ENCODE data around the gene TSPO. TPM values are rescaled to one million over a fixed set of nuclear protein-coding genes. Genes with fewer than 3 reads are reported as not detected.
A peak's percentile ranks its signal among the peaks of the same experiment; 100 is the strongest.

TSPO gene
- total RNA-seq, 1 experiment from 2014 or later, result 195 TPM

DNA sequence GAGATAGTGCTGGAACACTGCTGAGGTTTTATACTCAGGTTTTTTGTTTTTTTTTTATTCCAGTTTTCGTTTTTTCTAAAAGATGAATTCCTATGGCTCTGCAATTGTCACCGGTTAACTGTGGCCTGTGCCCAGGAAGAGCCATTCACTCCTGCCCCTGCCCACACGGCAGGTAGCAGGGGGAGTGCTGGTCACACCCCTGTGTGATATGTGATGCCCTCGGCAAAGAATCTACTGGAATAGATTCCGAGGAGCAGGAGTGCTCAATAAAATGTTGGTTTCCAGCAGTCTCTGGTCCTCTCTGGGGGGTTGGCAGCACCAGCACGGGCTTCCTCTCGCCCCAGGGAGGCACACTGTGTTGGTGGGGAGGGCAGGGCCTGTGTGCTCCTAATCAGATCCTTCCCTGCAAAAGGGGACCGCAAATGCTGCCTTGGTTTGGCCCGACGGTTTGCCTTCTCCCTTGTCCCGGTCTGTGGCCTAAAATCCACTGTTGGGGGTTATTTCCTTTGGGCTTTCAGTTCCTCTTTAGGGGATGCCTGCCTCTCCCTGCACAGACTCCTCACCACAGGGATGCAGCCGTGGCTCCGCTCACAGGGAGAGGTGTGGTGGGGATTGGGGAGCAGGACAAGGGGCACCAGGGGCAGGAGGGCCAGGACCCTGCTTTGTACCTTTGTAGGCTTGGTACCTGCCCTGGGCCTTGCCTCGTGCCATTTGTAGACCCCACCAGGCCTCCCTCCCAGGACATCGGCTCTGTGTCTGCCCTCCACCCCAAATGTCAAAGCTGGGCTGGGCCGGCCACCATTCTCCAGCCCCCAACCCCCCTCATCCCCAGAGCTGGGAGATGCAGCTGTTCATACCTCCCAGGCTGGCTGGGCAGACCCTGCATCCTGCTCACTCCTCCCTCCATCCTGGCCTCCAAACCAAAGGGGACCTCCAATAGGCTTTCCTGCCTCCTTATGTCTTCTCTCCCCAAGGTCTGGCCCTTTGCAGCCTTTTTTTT lies 21.6 kb upstream of the TSPO start:
- no peaks in the 10 kb centered on the region for H3K27me3 Mint-ChIP-seq (ENCODE audit: unreplicated experiment)
- H3K4me3 Mint-ChIP-seq (ENCODE audit: low read depth, unreplicated experiment), result peak overlapping the region; percentile 99
- H3K27ac Mint-ChIP-seq (ENCODE audit: unreplicated experiment), result peak overlapping the region; percentile 94
- BruUV-seq (replicated peaks), result no TSS peak
- H3K9me3 Mint-ChIP-seq (ENCODE audit: low read depth, unreplicated experiment), result no peaks in the 10 kb centered on the region
- TF ChIP-seq, protein P1, sequence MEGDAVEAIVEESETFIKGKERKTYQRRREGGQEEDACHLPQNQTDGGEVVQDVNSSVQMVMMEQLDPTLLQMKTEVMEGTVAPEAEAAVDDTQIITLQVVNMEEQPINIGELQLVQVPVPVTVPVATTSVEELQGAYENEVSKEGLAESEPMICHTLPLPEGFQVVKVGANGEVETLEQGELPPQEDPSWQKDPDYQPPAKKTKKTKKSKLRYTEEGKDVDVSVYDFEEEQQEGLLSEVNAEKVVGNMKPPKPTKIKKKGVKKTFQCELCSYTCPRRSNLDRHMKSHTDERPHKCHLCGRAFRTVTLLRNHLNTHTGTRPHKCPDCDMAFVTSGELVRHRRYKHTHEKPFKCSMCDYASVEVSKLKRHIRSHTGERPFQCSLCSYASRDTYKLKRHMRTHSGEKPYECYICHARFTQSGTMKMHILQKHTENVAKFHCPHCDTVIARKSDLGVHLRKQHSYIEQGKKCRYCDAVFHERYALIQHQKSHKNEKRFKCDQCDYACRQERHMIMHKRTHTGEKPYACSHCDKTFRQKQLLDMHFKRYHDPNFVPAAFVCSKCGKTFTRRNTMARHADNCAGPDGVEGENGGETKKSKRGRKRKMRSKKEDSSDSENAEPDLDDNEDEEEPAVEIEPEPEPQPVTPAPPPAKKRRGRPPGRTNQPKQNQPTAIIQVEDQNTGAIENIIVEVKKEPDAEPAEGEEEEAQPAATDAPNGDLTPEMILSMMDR (IDR thresholded peaks at IDR 0.05; ENCODE audit: unreplicated experiment), result no peak
- peaks cover 31% of the 10 kb centered on the region for H3K4me1 Mint-ChIP-seq (ENCODE audit: low read depth, unreplicated experiment)
- peaks cover 84% of the 10 kb centered on the region for H3K36me3 Mint-ChIP-seq (ENCODE audit: insufficient read depth, unreplicated experiment)
- no peak for DNase-seq
- intact Hi-C loops (cut with micrococcal nuclease; ENCODE audit: unreplicated experiment), result no loop called here
- CTCF ChIA-PET, result interaction anchor here (0.7 kb wide), 1 partner anchor 290 kb away, joined by 3 read pairs; no protein-coding TSS in a partner anchor

DNA sequence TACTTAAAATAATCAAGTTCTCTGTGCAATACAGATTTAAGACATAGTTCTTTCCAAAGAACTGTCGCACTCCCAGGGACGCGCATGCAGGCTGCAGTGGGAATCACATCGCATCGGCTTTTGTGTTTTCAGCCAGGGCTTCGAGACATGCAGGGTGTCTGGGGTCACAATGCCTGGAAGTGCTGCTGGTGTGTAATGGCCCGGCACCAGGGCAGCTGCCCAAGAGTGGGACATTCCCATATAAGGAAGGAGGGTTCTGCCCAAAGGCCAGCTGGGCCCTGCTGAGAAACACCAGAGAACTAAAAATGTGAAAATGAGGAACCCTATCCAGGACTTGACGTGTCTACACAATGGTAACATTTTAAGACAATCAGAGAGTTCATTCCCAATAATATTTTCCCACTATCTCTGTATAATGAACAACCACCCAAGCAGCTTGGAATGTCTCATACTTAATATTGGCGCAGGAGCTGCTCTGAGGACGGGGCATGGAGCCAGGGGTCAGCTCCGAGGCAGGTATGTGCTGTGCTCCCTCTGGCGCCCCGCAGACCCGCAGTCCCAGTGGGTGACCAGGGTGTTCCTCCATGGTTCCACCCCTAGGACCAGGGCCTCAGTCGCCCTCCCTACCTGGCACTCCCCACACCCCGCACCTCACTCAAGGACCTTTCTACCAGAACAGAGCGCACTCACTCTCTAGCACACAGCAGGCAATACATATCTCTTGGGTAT lies 19.4 kb upstream of the TSPO start:
- Mint-ChIP-seq H3K9me3 (ENCODE audit: low read depth, unreplicated experiment) (no peaks in the 10 kb centered on the region), H3K27me3 (ENCODE audit: unreplicated experiment) (no peaks in the 10 kb centered on the region), H3K27ac (ENCODE audit: unreplicated experiment) (peak overlapping the region; percentile 61), H3K4me1 (ENCODE audit: low read depth, unreplicated experiment) (peaks cover 25% of the 10 kb centered on the region), H3K4me3 (ENCODE audit: low read depth, unreplicated experiment) (no peak overlapping the region), H3K36me3 (ENCODE audit: insufficient read depth, unreplicated experiment) (peaks cover 87% of the 10 kb centered on the region)
- BruUV-seq (replicated peaks), result no TSS peak
- TF ChIP-seq, protein P1 (IDR thresholded peaks at IDR 0.05; ENCODE audit: unreplicated experiment), result no peak
- CTCF ChIA-PET, result no interaction called here
- no peak for DNase-seq
- intact Hi-C loops (cut with micrococcal nuclease; ENCODE audit: unreplicated experiment), result no loop called here

DNA sequence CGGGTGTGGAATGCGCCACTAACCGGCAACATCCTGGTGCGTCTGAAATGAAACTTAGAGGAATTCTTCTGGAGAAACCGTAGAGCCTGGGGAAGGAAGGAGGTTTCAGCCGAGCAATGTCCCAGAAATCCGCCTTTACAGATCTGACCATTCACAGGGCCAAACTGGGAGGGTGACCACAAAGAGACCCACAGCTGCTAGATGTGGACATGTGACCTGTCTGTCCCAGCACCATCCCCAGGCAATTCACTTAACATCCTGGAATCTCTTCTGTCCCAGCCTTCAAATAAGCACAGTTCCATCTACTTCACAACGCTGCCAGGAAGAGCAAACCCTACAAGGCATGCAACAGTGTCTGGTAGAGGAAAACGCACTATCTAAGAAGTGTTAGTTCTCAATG lies 18.0 kb upstream of the TSPO start:
- peaks cover 82% of the 10 kb centered on the region for H3K36me3 Mint-ChIP-seq (ENCODE audit: insufficient read depth, unreplicated experiment)
- no peak overlapping the region for H3K4me3 Mint-ChIP-seq (ENCODE audit: low read depth, unreplicated experiment)
- no peaks in the 10 kb centered on the region for H3K27me3 Mint-ChIP-seq (ENCODE audit: unreplicated experiment)
- H3K27ac Mint-ChIP-seq (ENCODE audit: unreplicated experiment), result no peak overlapping the region
- intact Hi-C loops (cut with micrococcal nuclease; ENCODE audit: unreplicated experiment), result no loop called here
- no peaks in the 10 kb centered on the region for H3K9me3 Mint-ChIP-seq (ENCODE audit: low read depth, unreplicated experiment)
- BruUV-seq (replicated peaks), result no TSS peak
- H3K4me1 Mint-ChIP-seq (ENCODE audit: low read depth, unreplicated experiment), result peaks cover 12% of the 10 kb centered on the region
- CTCF ChIA-PET, result interaction anchor here (0.5 to 0.6 kb wide), 2 partner anchors 27 to 436 kb away, joined by 4 to 6 read pairs; no protein-coding TSS in a partner anchor
- no peak for DNase-seq
- TF ChIP-seq, protein P1 (IDR thresholded peaks at IDR 0.05; ENCODE audit: unreplicated experiment), result no peak

DNA sequence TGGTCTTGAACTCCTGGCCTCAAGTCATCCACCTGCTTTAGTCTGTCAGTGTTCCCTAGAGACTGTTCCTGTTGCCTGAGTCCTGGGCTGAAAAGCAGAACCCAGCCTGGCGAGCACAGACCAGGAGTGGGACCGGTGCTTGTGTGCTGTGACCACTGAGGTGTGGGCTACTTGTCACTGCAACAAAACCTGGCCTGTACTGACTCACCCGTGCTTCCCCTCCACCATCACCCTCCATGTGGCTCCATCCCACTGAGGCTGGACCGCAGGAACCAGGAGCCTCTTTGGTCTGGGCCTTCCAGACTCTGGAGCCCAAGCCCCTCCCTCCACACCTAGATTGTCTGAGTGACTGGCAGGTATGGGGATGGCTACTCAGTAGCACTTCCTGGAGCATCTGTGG lies 16.8 kb upstream of the TSPO start:
- no TSS peak for BruUV-seq (replicated peaks)
- Mint-ChIP-seq H3K4me3 (ENCODE audit: low read depth, unreplicated experiment) (no peak overlapping the region), H3K4me1 (ENCODE audit: low read depth, unreplicated experiment) (peaks cover under 1% of the 10 kb centered on the region), H3K36me3 (ENCODE audit: insufficient read depth, unreplicated experiment) (peaks cover 79% of the 10 kb centered on the region), H3K27me3 (ENCODE audit: unreplicated experiment) (no peaks in the 10 kb centered on the region), H3K27ac (ENCODE audit: unreplicated experiment) (no peak overlapping the region), H3K9me3 (ENCODE audit: low read depth, unreplicated experiment) (no peaks in the 10 kb centered on the region)
- no peak for DNase-seq
- CTCF ChIA-PET, result no interaction called here
- TF ChIP-seq, protein P1 (IDR thresholded peaks at IDR 0.05; ENCODE audit: unreplicated experiment), result no peak
- intact Hi-C loops (cut with micrococcal nuclease; ENCODE audit: unreplicated experiment), result no loop called here
